GM12878 (cell line): ENCODE data around the gene TCF4. TPM values are rescaled to one million over a fixed set of nuclear protein-coding genes. Genes with fewer than 3 reads are reported as not detected.

ENCODE experiments used
- ATAC-seq: fragments of 200-7000 bp; cut with Tn5 transposase; 3 replicates; pipeline ENCODE4 v1.9.1; 2020; ENCODE audit warnings: mild to moderate bottlenecking, moderate library complexity
- BruUV-seq: library from RNA; stranded (reverse); fragments of 400-500 nt; replicated peaks from 2 replicates; lab custom pipeline; 2021; lab: Mats Ljungman, UMichigan
- CTCF ChIA-PET: fragments of 300-600 bp; sonication (Branson Sonifier 250); formaldehyde crosslinking; extraction: SDS; loops from one replicate; lab custom pipeline; 2021; ENCODE audit warnings: inconsistent platforms; lab: Yijun Ruan, JAX
- POLR2A ChIA-PET: fragments of 350-600 bp; formaldehyde crosslinking; extraction: SDS; loops from one replicate; lab custom pipeline; 2021; ENCODE audit warnings: inconsistent platforms; lab: Charles Lee
- RAD21 ChIA-PET: fragments of 300-600 bp; sonication (Branson Sonifier 250); formaldehyde crosslinking; loops from one replicate; lab custom pipeline; 2023; ENCODE audit warnings: antibody characterized with exemption; ENCODE audit not compliant: unreplicated experiment; lab: Charles Lee
- SMC1A ChIA-PET: fragments of 300-600 bp; sonication (Branson Sonifier 250); formaldehyde crosslinking; loops from one replicate; lab custom pipeline; 2023; ENCODE audit not compliant: unreplicated experiment, uncharacterized antibody; lab: Charles Lee
- DNase-seq: peaks from one replicate; pipeline ENCODE4 v3.0.0-alpha.2; 2011; ENCODE audit warnings: low read depth, low spot score
- FAIRE-seq: peaks from 3 replicates; lab custom pipeline; 2011; peaks lifted over from hg19 to GRCh38; lab: Jason Lieb, UNC
- H2AFZ ChIP-seq: 2 replicates; pipeline ENCODE4 v1.6.0; 2011; ENCODE audit warnings: low read depth, low read length, control low read depth; ENCODE audit not compliant: control insufficient read depth
- H3K27ac ChIP-seq: 2 replicates; pipeline ENCODE4 v1.5.1; 2011; ENCODE audit warnings: control low read depth; ENCODE audit not compliant: control insufficient read depth, insufficient read depth
- H3K27me3 ChIP-seq, 2 experiments: replicated peaks in 1 of 2; 2 replicates each; pipeline versions ENCODE4 v1.6.0 to v1.6.1; 2011; ENCODE audit warnings: low read length in 1 of 2; ENCODE audit not compliant: control insufficient read depth in 2 of 2, insufficient read depth in 2 of 2
- H3K36me3 ChIP-seq, 2 experiments: 2 replicates each; pipeline ENCODE4 v1.5.1; 2011; ENCODE audit warnings: low read length in 1 of 2; ENCODE audit not compliant: control insufficient read depth in 2 of 2, insufficient read depth in 2 of 2
- H3K4me1 ChIP-seq: 2 replicates; pipeline ENCODE4 v1.6.1; 2011; ENCODE audit warnings: mild to moderate bottlenecking, low read length, moderate library complexity, mixed read lengths; ENCODE audit not compliant: control insufficient read depth, insufficient read depth
- H3K4me2 ChIP-seq: 2 replicates; pipeline ENCODE4 v1.6.0; 2011; ENCODE audit warnings: control low read depth; ENCODE audit not compliant: control insufficient read depth, insufficient read depth
- H3K4me3 ChIP-seq: fragments of 200-600 bp; sonication (generic); 2 replicates; pipeline ENCODE4 v1.5.1; 2016
- H3K79me2 ChIP-seq: 2 replicates; pipeline ENCODE4 v1.6.0; 2011; ENCODE audit warnings: low read length; ENCODE audit not compliant: control insufficient read depth, insufficient read depth
- H3K9ac ChIP-seq: 2 replicates; pipeline ENCODE4 v1.8.0; 2011; ENCODE audit warnings: low read length, control low read depth, mixed read lengths; ENCODE audit not compliant: control insufficient read depth, insufficient read depth
- H3K9me3 ChIP-seq: replicated peaks from 3 replicates; pipeline ENCODE4 v1.5.1; 2011; ENCODE audit warnings: mild to moderate bottlenecking, low read length; ENCODE audit not compliant: control insufficient read depth, insufficient read depth
- H4K20me1 ChIP-seq: 2 replicates; pipeline ENCODE4 v1.6.0; 2011; ENCODE audit not compliant: control insufficient read depth, insufficient read depth
- CHD4 ChIP-seq: fragments of 200-600 bp; sonication (generic); IDR thresholded peaks from 2 replicates; pipeline ENCODE4 v1.6.1; 2016; ENCODE audit warnings: mild to moderate bottlenecking
- DPF2 ChIP-seq: fragments of 450-650 bp; IDR thresholded peaks from 2 replicates; pipeline ENCODE4 v1.6.1; 2017; ENCODE audit warnings: mild to moderate bottlenecking
- ZNF24 ChIP-seq: fragments of 450-650 bp; IDR thresholded peaks from 2 replicates; pipeline ENCODE4 v1.6.1; 2017; ENCODE audit warnings: antibody characterized with exemption, mild to moderate bottlenecking
- WGBS: methylation state at CpG from one replicate; pipeline ENCODE4 v1.1.6; 2016; ENCODE audit warnings: low lambda C conversion rate; ENCODE audit not compliant: insufficient replicate concordance, insufficient coverage; ENCODE audit errors: missing lambda C conversion rate; 5-methylcytosine and 5-hydroxymethylcytosine counted together
- in situ Hi-C: fragments of 300-500 bp; cut with MboI; formaldehyde crosslinking; loops from 9 replicates; pipeline ENCODE4 v1.14.3; 2018; ENCODE audit warnings: mixed read lengths
- intact Hi-C: fragments of 100-400 bp; cut with micrococcal nuclease; formaldehyde crosslinking; loops from one replicate; pipeline ENCODE4 v1.14.2; 2022; ENCODE audit not compliant: unreplicated experiment
- polyA plus RNA-seq, 11 experiments: library from polyadenylated mRNA; depleted of rRNA in 4 of 11; unstranded in 6 of 11; stranded (reverse) in 5 of 11; fragments of >200 nt; fragmentation: Nextera tagmentation in 4 of 11; fragmentation: Illumina TruSeq in 1 of 11; extraction: Ambion mirVana in 4 of 11; extraction: Trizol in 1 of 11; gene quantifications; 1 replicate in 1 of 11; 2 replicates in 10 of 11; pipeline versions ENCODE4 v1.2.1 to v1.2.3, GENCODE V29; 2011 to 2016; ENCODE audit warnings: inconsistent platforms in 2 of 11, missing spikeins in 2 of 11, low read depth in 1 of 11
- total RNA-seq, 4 experiments: library from RNA; depleted of rRNA in 3 of 4; stranded (reverse); fragments of >200 nt in 3 of 4; fragmentation: Illumina TruSeq in 1 of 4; extraction: Trizol in 1 of 4; gene quantifications; 2 replicates each; pipeline versions ENCODE4 v1.2.1 to v1.2.3, GENCODE V29; 2013 to 2021
- TF ChIP-seq, protein P1 (sequence below): IDR thresholded peaks from 2 replicates; pipeline ENCODE4 v1.6.1; 2011; ENCODE audit warnings: mild to moderate bottlenecking, low read depth, low read length, moderate library complexity; ENCODE audit not compliant: insufficient replicate concordance
- TF ChIP-seq, protein P2 (sequence below): fragments of 450-650 bp; IDR thresholded peaks from 2 replicates; pipeline ENCODE4 v1.6.1; 2016; ENCODE audit warnings: mild to moderate bottlenecking
- TF ChIP-seq, protein P3 (sequence below), 3 experiments: IDR thresholded peaks in 2 of 3; conservative IDR thresholded peaks in 1 of 3; 2 replicates each; pipeline ENCODE4 v1.5.1; 2011; ENCODE audit warnings: low read depth in 3 of 3, low read length in 3 of 3, mild to moderate bottlenecking in 3 of 3, control low read depth in 2 of 3, moderate library complexity in 2 of 3, inconsistent platforms in 1 of 3, mixed read lengths in 1 of 3; ENCODE audit not compliant: control insufficient read depth in 2 of 3, insufficient read depth in 1 of 3; ENCODE audit errors: extremely low read depth in 1 of 3

TCF4 gene
- total and polyA plus RNA-seq, 10 of the 15 experiments (the other 5 are each of a cell fraction or from before 2014, with no cell fraction given), result 15.2 to 94.0 (median 31.5) TPM

DNA sequence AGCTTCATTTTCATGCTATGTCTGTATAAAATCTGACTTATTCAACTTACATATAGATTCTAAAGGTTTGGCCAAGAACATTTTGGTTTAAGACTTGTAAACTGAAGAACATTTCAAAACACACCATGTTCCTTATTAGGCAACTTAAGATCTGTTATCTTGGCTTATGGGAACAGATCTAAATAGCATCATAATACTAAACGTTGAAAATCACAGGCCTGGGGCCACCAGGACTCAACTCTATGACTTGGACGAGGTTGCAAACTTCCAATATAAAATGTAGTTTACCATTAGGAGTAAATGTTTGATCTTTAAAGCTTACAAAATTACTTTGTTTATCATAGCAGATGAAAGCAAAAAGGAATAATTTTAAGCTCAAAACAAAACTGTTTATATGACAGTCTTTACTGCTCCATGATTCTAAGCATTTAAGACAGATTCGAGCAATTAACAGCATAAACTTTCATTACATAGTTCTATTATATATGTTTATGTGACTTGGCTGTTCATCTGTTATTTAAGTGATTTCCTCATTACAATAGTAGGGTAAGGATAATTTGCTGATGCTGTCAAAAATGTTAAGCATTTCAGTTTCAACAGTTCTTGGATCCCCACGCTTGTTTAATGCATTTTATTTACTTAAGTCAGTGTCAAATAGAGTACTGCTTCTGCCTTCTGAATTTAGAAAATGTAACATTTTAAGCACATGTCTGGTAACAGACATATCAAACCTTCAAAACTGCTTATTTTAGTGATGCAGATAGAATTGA is 8.3 kb downstream of the TCF4 start:
- SMC1A ChIA-PET, result no interaction called here
- 15% methylated on average over 4 of the region's 4 CpGs for WGBS
- FAIRE-seq (no peak), DNase-seq (no peak), ATAC-seq (no peak)
- CTCF ChIA-PET, result interaction anchor here (1.2 kb wide), 1 partner anchor 195 kb away, joined by 3 read pairs; no protein-coding TSS in a partner anchor
- H4K20me1 ChIP-seq, result no peaks in the 10 kb centered on the region
- TF ChIP-seq CHD4 (no peak), DPF2 (no peak), ZNF24 (no peak)
- TF ChIP-seq, protein P1, sequence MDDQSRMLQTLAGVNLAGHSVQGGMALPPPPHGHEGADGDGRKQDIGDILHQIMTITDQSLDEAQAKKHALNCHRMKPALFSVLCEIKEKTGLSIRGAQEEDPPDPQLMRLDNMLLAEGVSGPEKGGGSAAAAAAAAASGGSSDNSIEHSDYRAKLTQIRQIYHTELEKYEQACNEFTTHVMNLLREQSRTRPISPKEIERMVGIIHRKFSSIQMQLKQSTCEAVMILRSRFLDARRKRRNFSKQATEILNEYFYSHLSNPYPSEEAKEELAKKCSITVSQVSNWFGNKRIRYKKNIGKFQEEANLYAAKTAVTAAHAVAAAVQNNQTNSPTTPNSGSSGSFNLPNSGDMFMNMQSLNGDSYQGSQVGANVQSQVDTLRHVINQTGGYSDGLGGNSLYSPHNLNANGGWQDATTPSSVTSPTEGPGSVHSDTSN, result no peak
- TF ChIP-seq, protein P2, sequence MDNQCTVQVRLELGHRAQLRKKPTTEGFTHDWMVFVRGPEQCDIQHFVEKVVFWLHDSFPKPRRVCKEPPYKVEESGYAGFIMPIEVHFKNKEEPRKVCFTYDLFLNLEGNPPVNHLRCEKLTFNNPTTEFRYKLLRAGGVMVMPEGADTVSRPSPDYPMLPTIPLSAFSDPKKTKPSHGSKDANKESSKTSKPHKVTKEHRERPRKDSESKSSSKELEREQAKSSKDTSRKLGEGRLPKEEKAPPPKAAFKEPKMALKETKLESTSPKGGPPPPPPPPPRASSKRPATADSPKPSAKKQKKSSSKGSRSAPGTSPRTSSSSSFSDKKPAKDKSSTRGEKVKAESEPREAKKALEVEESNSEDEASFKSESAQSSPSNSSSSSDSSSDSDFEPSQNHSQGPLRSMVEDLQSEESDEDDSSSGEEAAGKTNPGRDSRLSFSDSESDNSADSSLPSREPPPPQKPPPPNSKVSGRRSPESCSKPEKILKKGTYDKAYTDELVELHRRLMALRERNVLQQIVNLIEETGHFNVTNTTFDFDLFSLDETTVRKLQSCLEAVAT, result no peak
- TF ChIP-seq, protein P3, sequence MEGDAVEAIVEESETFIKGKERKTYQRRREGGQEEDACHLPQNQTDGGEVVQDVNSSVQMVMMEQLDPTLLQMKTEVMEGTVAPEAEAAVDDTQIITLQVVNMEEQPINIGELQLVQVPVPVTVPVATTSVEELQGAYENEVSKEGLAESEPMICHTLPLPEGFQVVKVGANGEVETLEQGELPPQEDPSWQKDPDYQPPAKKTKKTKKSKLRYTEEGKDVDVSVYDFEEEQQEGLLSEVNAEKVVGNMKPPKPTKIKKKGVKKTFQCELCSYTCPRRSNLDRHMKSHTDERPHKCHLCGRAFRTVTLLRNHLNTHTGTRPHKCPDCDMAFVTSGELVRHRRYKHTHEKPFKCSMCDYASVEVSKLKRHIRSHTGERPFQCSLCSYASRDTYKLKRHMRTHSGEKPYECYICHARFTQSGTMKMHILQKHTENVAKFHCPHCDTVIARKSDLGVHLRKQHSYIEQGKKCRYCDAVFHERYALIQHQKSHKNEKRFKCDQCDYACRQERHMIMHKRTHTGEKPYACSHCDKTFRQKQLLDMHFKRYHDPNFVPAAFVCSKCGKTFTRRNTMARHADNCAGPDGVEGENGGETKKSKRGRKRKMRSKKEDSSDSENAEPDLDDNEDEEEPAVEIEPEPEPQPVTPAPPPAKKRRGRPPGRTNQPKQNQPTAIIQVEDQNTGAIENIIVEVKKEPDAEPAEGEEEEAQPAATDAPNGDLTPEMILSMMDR (IDR thresholded peaks at IDR 0.05 in 2 of 3, conservative IDR thresholded peaks at IDR 0.05 in 1 of 3; ENCODE audit: control insufficient read depth in 2 of 3, extremely low read depth in 1 of 3, insufficient read depth in 1 of 3, low read depth in 3 of 3, low read length in 3 of 3), result no peak
- no peaks in the 10 kb centered on the region for H3K27me3 ChIP-seq
- no peaks in the 10 kb centered on the region for H3K4me1 ChIP-seq
- no TSS peak for BruUV-seq
- no peak overlapping the region for H3K4me2 ChIP-seq
- no peak overlapping the region for H3K9ac ChIP-seq
- RAD21 ChIA-PET, result interaction anchor here (0.5 kb wide), 1 partner anchor 174 kb away, joined by 5 read pairs; no protein-coding TSS in a partner anchor
- H3K79me2 ChIP-seq, result no peaks in the 10 kb centered on the region
- no peak overlapping the region for H2AFZ ChIP-seq
- H3K4me3 ChIP-seq, result no peak overlapping the region
- intact Hi-C loops, result loop anchor here (10.0 kb wide), 2 partner anchors 165 to 345 kb away; no protein-coding TSS in a partner anchor
- no peak overlapping the region for H3K27ac ChIP-seq
- in situ Hi-C loops, result no loop called here
- POLR2A ChIA-PET, result interaction anchor here (0.5 kb wide), 1 partner anchor 706 kb away, joined by 5 read pairs; no protein-coding TSS in a partner anchor
- H3K36me3 ChIP-seq, result no peaks in the 10 kb centered on the region
- no peaks in the 10 kb centered on the region for H3K9me3 ChIP-seq
